ENCODE data around the gene RIN1.

DNA sequence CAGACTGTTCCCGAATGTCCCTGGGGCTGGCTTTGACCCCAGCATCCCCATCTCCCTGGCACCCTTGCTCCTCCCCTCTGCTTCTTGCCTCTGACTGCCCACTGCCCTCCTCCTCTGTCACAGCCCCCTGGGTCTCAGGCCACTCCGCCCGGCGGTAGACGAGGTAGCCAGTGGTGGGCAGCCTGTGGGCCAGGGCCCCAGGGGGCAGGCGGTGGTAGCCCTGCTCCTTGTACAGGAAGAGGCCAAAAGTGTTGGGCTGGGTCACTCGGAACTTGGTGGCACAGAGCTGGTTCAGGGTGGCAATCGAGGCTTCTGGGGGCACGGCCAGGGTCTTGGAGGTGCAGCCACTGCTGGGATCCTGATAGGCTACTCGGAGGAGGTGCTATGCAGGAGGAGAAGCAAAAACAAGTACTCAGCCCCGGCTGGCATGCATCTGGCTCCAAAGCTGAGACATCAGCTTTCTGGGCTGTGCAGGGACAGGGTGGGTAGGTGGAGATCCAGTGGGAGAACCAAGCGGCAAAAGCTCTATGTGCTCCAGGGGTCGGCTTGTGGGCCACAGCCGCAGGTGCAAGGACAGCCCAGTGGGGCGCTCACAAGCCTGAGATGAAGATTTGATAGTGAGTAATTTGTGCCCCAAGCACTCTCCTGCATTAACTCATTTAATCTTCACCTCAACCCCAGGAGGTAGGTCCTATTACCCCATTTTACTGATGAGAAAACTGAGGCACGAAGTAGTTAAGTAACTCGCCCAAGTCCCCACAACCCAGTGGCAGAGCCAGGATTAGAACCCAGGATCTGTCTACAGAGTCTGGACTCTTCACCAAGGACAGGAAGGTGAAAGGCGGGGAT is 3.6 kb downstream of the RIN1 start:
- TF ChIP-seq, protein P1, sequence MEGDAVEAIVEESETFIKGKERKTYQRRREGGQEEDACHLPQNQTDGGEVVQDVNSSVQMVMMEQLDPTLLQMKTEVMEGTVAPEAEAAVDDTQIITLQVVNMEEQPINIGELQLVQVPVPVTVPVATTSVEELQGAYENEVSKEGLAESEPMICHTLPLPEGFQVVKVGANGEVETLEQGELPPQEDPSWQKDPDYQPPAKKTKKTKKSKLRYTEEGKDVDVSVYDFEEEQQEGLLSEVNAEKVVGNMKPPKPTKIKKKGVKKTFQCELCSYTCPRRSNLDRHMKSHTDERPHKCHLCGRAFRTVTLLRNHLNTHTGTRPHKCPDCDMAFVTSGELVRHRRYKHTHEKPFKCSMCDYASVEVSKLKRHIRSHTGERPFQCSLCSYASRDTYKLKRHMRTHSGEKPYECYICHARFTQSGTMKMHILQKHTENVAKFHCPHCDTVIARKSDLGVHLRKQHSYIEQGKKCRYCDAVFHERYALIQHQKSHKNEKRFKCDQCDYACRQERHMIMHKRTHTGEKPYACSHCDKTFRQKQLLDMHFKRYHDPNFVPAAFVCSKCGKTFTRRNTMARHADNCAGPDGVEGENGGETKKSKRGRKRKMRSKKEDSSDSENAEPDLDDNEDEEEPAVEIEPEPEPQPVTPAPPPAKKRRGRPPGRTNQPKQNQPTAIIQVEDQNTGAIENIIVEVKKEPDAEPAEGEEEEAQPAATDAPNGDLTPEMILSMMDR (IDR thresholded peaks at IDR 0.05): no peak
- no peak for TF ChIP-seq POLR2A (IDR thresholded peaks at IDR 0.05)

All from heart left ventricle (tissue), 13 donors.